ENCODE data around the gene OCLN.
"Not testable (repeated sequence)": the region's sequence is repeated elsewhere in the genome, so short reads cannot be mapped to it uniquely, and the experiment has no call there.

OCLN gene

GRCh38 chr5:69541347-69541746 lies 48.8 kb downstream of the OCLN start:
- not testable (repeated sequence) for H3K27me3 ChIP-seq (ENCODE audit: control insufficient read depth in 5 of 5, insufficient read depth in 4 of 5, low read length in 5 of 5); H3K9ac ChIP-seq (ENCODE audit: low read length in 5 of 5); H3K4me1 ChIP-seq (ENCODE audit: control insufficient read depth in 5 of 5, insufficient read depth in 5 of 5, low read length in 5 of 5); H3K4me3 ChIP-seq (ENCODE audit: low read depth in 1 of 5, low read length in 5 of 5); H3K27ac ChIP-seq (ENCODE audit: low read depth, low read length); H3K36me3 ChIP-seq (ENCODE audit: control insufficient read depth in 5 of 5, insufficient read depth in 5 of 5, low read length in 5 of 5); H3K9me3 ChIP-seq (ENCODE audit: control insufficient read depth in 5 of 5, low read length in 5 of 5)

GRCh38 chr5:69542838-69543618 lies 50.4 kb downstream of the OCLN start:
- H3K9me3 ChIP-seq (ENCODE audit: control insufficient read depth in 5 of 5, low read length in 5 of 5); H3K27ac ChIP-seq (ENCODE audit: low read depth, low read length); H3K4me1 ChIP-seq (ENCODE audit: control insufficient read depth in 5 of 5, insufficient read depth in 5 of 5, low read length in 5 of 5); H3K27me3 ChIP-seq (ENCODE audit: control insufficient read depth in 5 of 5, insufficient read depth in 4 of 5, low read length in 5 of 5); H3K36me3 ChIP-seq (ENCODE audit: control insufficient read depth in 5 of 5, insufficient read depth in 5 of 5, low read length in 5 of 5); H3K4me3 ChIP-seq (ENCODE audit: low read depth in 1 of 5, low read length in 5 of 5); H3K9ac ChIP-seq (ENCODE audit: low read length in 5 of 5): not testable (repeated sequence)

- H3K9ac ChIP-seq (ENCODE audit: low read length in 5 of 5); H3K27me3 ChIP-seq (ENCODE audit: control insufficient read depth in 5 of 5, insufficient read depth in 4 of 5, low read length in 5 of 5); H3K36me3 ChIP-seq (ENCODE audit: control insufficient read depth in 5 of 5, insufficient read depth in 5 of 5, low read length in 5 of 5); H3K4me3 ChIP-seq (ENCODE audit: low read depth in 1 of 5, low read length in 5 of 5); H3K9me3 ChIP-seq (ENCODE audit: control insufficient read depth in 5 of 5, low read length in 5 of 5); H3K4me1 ChIP-seq (ENCODE audit: control insufficient read depth in 5 of 5, insufficient read depth in 5 of 5, low read length in 5 of 5); H3K27ac ChIP-seq (ENCODE audit: low read depth, low read length): not testable (repeated sequence)
Observed at GRCh38 chr5:69544602-69545001, 52.0 kb downstream of the OCLN start.

- H3K27ac ChIP-seq (ENCODE audit: low read depth, low read length); H3K9me3 ChIP-seq (ENCODE audit: control insufficient read depth in 5 of 5, low read length in 5 of 5); H3K4me1 ChIP-seq (ENCODE audit: control insufficient read depth in 5 of 5, insufficient read depth in 5 of 5, low read length in 5 of 5); H3K27me3 ChIP-seq (ENCODE audit: control insufficient read depth in 5 of 5, insufficient read depth in 4 of 5, low read length in 5 of 5); H3K9ac ChIP-seq (ENCODE audit: low read length in 5 of 5); H3K36me3 ChIP-seq (ENCODE audit: control insufficient read depth in 5 of 5, insufficient read depth in 5 of 5, low read length in 5 of 5): not testable (repeated sequence)
- H3K4me3 ChIP-seq (ENCODE audit: low read depth in 1 of 5, low read length in 5 of 5) = peak within 1 kb of the TSS; percentile 54 to 71 (median 62)
Observed at GRCh38 chr5:69559908-69560330, 67.3 kb downstream of the OCLN start, which contains the start of gene GTF2H2C. TSS of gene GTF2H2C (plus strand) at chr5:69560191. CDS start at chr5:69565133, 4,942 bp downstream.

GRCh38 chr5:69560587-69561431 lies 68.2 kb downstream of the OCLN start:
- H3K4me1 ChIP-seq (ENCODE audit: control insufficient read depth in 5 of 5, insufficient read depth in 5 of 5, low read length in 5 of 5); H3K9me3 ChIP-seq (ENCODE audit: control insufficient read depth in 5 of 5, low read length in 5 of 5); H3K27ac ChIP-seq (ENCODE audit: low read depth, low read length); H3K27me3 ChIP-seq (ENCODE audit: control insufficient read depth in 5 of 5, insufficient read depth in 4 of 5, low read length in 5 of 5); H3K36me3 ChIP-seq (ENCODE audit: control insufficient read depth in 5 of 5, insufficient read depth in 5 of 5, low read length in 5 of 5); H3K9ac ChIP-seq (ENCODE audit: low read length in 5 of 5): not testable (repeated sequence)
- H3K4me3 ChIP-seq (ENCODE audit: low read depth in 1 of 5, low read length in 5 of 5) = peak overlapping the region in 2 of 5 donors; percentile 40 to 44

GRCh38 chr5:69566172-69566571 lies 73.6 kb downstream of the OCLN start:
- H3K27ac ChIP-seq (ENCODE audit: low read depth, low read length); H3K9me3 ChIP-seq (ENCODE audit: control insufficient read depth in 5 of 5, low read length in 5 of 5); H3K4me1 ChIP-seq (ENCODE audit: control insufficient read depth in 5 of 5, insufficient read depth in 5 of 5, low read length in 5 of 5); H3K27me3 ChIP-seq (ENCODE audit: control insufficient read depth in 5 of 5, insufficient read depth in 4 of 5, low read length in 5 of 5); H3K9ac ChIP-seq (ENCODE audit: low read length in 5 of 5); H3K4me3 ChIP-seq (ENCODE audit: low read depth in 1 of 5, low read length in 5 of 5); H3K36me3 ChIP-seq (ENCODE audit: control insufficient read depth in 5 of 5, insufficient read depth in 5 of 5, low read length in 5 of 5): not testable (repeated sequence)

GRCh38 chr5:69568072-69568471 lies 75.5 kb downstream of the OCLN start:
- not testable (repeated sequence) for H3K4me3 ChIP-seq (ENCODE audit: low read depth in 1 of 5, low read length in 5 of 5); H3K36me3 ChIP-seq (ENCODE audit: control insufficient read depth in 5 of 5, insufficient read depth in 5 of 5, low read length in 5 of 5); H3K9ac ChIP-seq (ENCODE audit: low read length in 5 of 5); H3K27ac ChIP-seq (ENCODE audit: low read depth, low read length); H3K27me3 ChIP-seq (ENCODE audit: control insufficient read depth in 5 of 5, insufficient read depth in 4 of 5, low read length in 5 of 5); H3K9me3 ChIP-seq (ENCODE audit: control insufficient read depth in 5 of 5, low read length in 5 of 5); H3K4me1 ChIP-seq (ENCODE audit: control insufficient read depth in 5 of 5, insufficient read depth in 5 of 5, low read length in 5 of 5)

- not testable (repeated sequence) for H3K9ac ChIP-seq (ENCODE audit: low read length in 5 of 5); H3K9me3 ChIP-seq (ENCODE audit: control insufficient read depth in 5 of 5, low read length in 5 of 5); H3K36me3 ChIP-seq (ENCODE audit: control insufficient read depth in 5 of 5, insufficient read depth in 5 of 5, low read length in 5 of 5); H3K27ac ChIP-seq (ENCODE audit: low read depth, low read length); H3K4me3 ChIP-seq (ENCODE audit: low read depth in 1 of 5, low read length in 5 of 5); H3K27me3 ChIP-seq (ENCODE audit: control insufficient read depth in 5 of 5, insufficient read depth in 4 of 5, low read length in 5 of 5); H3K4me1 ChIP-seq (ENCODE audit: control insufficient read depth in 5 of 5, insufficient read depth in 5 of 5, low read length in 5 of 5)
Observed at GRCh38 chr5:69583356-69583755, 90.8 kb downstream of the OCLN start.

- H3K27me3 ChIP-seq (ENCODE audit: control insufficient read depth in 5 of 5, insufficient read depth in 4 of 5, low read length in 5 of 5); H3K4me1 ChIP-seq (ENCODE audit: control insufficient read depth in 5 of 5, insufficient read depth in 5 of 5, low read length in 5 of 5); H3K9ac ChIP-seq (ENCODE audit: low read length in 5 of 5); H3K4me3 ChIP-seq (ENCODE audit: low read depth in 1 of 5, low read length in 5 of 5); H3K9me3 ChIP-seq (ENCODE audit: control insufficient read depth in 5 of 5, low read length in 5 of 5); H3K27ac ChIP-seq (ENCODE audit: low read depth, low read length); H3K36me3 ChIP-seq (ENCODE audit: control insufficient read depth in 5 of 5, insufficient read depth in 5 of 5, low read length in 5 of 5): not testable (repeated sequence)
Observed at GRCh38 chr5:69596114-69596840, 103.7 kb downstream of the OCLN start.

- H3K9me3 ChIP-seq (ENCODE audit: control insufficient read depth in 5 of 5, low read length in 5 of 5); H3K27ac ChIP-seq (ENCODE audit: low read depth, low read length); H3K9ac ChIP-seq (ENCODE audit: low read length in 5 of 5); H3K4me3 ChIP-seq (ENCODE audit: low read depth in 1 of 5, low read length in 5 of 5); H3K36me3 ChIP-seq (ENCODE audit: control insufficient read depth in 5 of 5, insufficient read depth in 5 of 5, low read length in 5 of 5); H3K4me1 ChIP-seq (ENCODE audit: control insufficient read depth in 5 of 5, insufficient read depth in 5 of 5, low read length in 5 of 5); H3K27me3 ChIP-seq (ENCODE audit: control insufficient read depth in 5 of 5, insufficient read depth in 4 of 5, low read length in 5 of 5): not testable (repeated sequence)
Observed at GRCh38 chr5:69601947-69602346, 109.4 kb downstream of the OCLN start.

Measured in subcutaneous abdominal adipose tissue (tissue), 5 donors.